Neutrophil (primary cell): ENCODE results near the gene CCL23.

Experiments
- H3K27ac ChIP-seq: fragments of 200-600 bp; sonication (generic); 2 replicates; pipeline ENCODE4 v1.5.1; 2016; ENCODE audit warnings: mild to moderate bottlenecking, moderate library complexity
- H3K27me3 ChIP-seq: fragments of 200-600 bp; sonication (generic); 2 replicates; pipeline ENCODE4 v1.6.0; 2016; ENCODE audit warnings: mild to moderate bottlenecking
- H3K36me3 ChIP-seq: fragments of 200-600 bp; sonication (generic); 2 replicates; pipeline ENCODE4 v1.5.1; 2017
- H3K4me1 ChIP-seq, 2 experiments: fragments of 200-600 bp in 1 of 2; sonication (generic) in 1 of 2; 1 replicate in 1 of 2; 2 replicates in 1 of 2; pipeline versions ENCODE4 v1.5.1 to v1.6.1; 2013 to 2016; ENCODE audit warnings: low read depth in 1 of 2, low read length in 1 of 2, mild to moderate bottlenecking in 1 of 2, moderate library complexity in 1 of 2; ENCODE audit not compliant: control insufficient read depth in 1 of 2, insufficient read depth in 1 of 2
- H3K4me3 ChIP-seq, 2 experiments: fragments of 200-600 bp in 1 of 2; sonication (generic) in 1 of 2; 1 replicate in 1 of 2; 2 replicates in 1 of 2; pipeline ENCODE4 v1.5.1; 2013 to 2016; ENCODE audit warnings: low read depth in 1 of 2, low read length in 1 of 2, mild to moderate bottlenecking in 1 of 2, moderate library complexity in 1 of 2
- H3K9me3 ChIP-seq: fragments of 200-600 bp; sonication (generic); 2 replicates; pipeline ENCODE4 v1.5.1; 2016
- TF ChIP-seq, protein P1 (sequence below): fragments of 200-600 bp; sonication (generic); IDR thresholded peaks from 2 replicates; pipeline ENCODE4 v1.5.1; 2016; ENCODE audit warnings: antibody characterized with exemption

The CCL23 gene, protein sequence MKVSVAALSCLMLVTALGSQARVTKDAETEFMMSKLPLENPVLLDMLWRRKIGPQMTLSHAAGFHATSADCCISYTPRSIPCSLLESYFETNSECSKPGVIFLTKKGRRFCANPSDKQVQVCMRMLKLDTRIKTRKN

DNA sequence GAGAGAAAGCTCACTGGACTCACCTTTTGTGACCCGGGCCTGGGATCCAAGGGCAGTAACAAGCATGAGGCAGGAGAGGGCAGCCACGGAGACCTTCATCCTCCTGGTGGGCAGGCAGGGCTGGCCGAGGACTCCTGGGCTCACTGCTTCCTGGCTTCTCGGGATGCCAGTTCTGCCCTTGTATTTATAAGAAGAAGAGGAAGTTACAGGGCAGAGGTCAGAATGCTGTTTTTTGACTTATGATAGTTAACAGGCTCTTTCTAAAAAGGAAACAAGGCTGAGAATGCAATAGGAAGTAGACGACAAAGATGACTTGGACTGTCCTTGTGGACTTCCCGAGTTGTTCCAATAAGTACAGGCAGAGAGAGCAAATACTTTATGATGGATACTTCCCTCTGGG is at the start of gene CCL23:
CCL23 (minus strand) TSS at position 174 of the 400 bp plus-strand sequence; CDS start at position 99, 75 bp downstream.
- TF ChIP-seq, protein P1, sequence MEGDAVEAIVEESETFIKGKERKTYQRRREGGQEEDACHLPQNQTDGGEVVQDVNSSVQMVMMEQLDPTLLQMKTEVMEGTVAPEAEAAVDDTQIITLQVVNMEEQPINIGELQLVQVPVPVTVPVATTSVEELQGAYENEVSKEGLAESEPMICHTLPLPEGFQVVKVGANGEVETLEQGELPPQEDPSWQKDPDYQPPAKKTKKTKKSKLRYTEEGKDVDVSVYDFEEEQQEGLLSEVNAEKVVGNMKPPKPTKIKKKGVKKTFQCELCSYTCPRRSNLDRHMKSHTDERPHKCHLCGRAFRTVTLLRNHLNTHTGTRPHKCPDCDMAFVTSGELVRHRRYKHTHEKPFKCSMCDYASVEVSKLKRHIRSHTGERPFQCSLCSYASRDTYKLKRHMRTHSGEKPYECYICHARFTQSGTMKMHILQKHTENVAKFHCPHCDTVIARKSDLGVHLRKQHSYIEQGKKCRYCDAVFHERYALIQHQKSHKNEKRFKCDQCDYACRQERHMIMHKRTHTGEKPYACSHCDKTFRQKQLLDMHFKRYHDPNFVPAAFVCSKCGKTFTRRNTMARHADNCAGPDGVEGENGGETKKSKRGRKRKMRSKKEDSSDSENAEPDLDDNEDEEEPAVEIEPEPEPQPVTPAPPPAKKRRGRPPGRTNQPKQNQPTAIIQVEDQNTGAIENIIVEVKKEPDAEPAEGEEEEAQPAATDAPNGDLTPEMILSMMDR = no peak
- H3K27me3 ChIP-seq = no peaks in the 10 kb centered on the region
- no peaks in the 10 kb centered on the region for H3K9me3 ChIP-seq
- no peak within 1 kb of the TSS for H3K4me3 ChIP-seq
- H3K36me3 ChIP-seq = no peaks in the 10 kb centered on the region
- H3K4me1 ChIP-seq = no peaks in the 10 kb centered on the region
- H3K27ac ChIP-seq = no peak within 1 kb of the TSS

DNA sequence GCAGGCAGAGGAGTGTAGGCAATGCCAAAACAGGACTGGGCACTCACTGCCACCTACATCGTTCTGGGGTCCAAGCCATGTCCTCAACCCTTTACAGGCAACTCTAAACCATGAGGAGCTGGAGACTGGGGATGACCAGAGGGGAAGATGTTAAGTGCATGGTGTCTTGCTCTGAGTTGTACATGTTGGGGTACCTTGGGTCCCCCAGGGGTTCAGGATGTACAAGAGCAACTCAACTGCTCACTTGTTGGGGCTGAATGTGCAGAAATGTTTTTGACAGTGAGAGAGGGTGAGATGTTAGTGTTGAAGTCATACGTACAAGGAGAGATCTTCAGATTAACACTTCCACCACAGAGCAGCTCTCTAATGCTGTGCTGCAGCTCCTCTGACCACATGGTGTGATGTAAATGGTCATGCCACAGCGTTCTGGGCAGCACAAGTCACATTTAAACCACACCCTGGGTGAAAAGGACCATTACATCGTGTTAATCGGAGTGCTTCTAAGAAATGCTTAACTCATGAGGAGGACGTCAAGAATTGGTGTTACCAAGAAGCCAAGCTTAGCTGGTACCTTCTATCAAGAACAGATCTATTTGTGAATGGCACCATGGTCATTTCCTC is 48.7 kb upstream of the CCL23 start:
- no peaks in the 10 kb centered on the region for H3K36me3 ChIP-seq
- peaks cover 6 to 10% of the 10 kb centered on the region in 2 experiments for H3K4me1 ChIP-seq
- TF ChIP-seq, protein P1 = no peak
- no peaks in the 10 kb centered on the region for H3K27me3 ChIP-seq
- no peak overlapping the region for H3K27ac ChIP-seq
- no peak overlapping the region for H3K4me3 ChIP-seq
- H3K9me3 ChIP-seq = no peaks in the 10 kb centered on the region

DNA sequence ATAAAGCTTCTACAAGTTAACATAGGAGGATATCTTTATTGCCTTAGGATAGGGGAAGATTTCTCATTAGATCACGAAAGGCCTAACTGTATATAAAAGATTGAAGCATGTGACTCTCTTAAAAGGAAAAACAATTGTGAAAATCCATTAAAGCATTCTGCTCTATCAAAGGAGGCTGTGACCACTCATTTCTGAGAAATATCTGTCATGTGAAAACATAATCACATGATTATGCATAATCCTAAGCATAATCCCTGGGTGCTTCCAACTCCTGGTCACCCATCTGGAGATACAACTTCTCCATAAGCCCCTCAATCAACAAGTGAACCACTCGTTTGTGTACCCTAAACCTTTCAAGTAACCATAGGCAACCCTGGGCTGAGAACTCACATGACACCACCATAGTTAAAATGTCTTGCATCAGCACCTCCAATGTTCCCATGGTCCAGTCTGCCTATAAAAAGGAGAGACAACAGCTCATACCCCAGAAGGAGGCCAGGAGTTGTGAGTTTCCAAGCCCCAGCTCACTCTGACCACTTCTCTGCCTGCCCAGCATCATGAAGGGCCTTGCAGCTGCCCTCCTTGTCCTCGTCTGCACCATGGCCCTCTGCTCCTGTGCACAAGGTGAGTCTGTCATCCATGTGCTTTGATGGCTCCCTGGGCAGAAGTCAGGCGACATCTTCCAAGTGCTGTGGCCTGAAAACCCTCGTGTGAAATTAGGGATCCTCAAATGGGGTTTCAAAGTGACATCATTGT is 46.2 kb upstream of the CCL23 start, which contains the start of gene CCL18:
CCL18 (plus strand) TSS at position 487 of the 756 bp plus-strand sequence; CDS start at position 558, 71 bp downstream.
- no peaks in the 10 kb centered on the region for H3K36me3 ChIP-seq
- no peak within 1 kb of the TSS for H3K4me3 ChIP-seq
- no peaks in the 10 kb centered on the region for H3K9me3 ChIP-seq
- H3K4me1 ChIP-seq = peaks cover 11 to 13% of the 10 kb centered on the region in 2 experiments
- no peak within 1 kb of the TSS for H3K27ac ChIP-seq
- H3K27me3 ChIP-seq = no peaks in the 10 kb centered on the region
- TF ChIP-seq, protein P1 = no peak

DNA sequence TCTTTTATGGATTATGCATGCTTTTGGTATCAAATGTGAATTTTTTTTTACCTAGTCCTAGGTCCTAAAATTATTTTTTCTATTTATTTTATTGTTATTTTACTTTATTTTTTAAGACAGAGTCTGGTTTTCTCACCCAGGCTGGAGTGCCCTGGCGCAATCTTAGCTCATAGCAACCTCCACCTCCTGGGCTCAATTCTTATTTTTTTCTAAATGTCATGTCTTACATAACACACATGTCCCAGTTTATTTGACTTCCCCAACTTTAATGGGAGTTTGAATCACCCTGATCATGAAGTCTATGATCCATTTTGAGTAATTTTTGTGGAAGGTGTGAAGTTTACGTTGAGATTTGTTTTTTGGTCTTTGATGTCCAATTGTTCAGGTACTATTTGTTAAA is 43.0 kb upstream of the CCL23 start:
- TF ChIP-seq, protein P1 = no peak

DNA sequence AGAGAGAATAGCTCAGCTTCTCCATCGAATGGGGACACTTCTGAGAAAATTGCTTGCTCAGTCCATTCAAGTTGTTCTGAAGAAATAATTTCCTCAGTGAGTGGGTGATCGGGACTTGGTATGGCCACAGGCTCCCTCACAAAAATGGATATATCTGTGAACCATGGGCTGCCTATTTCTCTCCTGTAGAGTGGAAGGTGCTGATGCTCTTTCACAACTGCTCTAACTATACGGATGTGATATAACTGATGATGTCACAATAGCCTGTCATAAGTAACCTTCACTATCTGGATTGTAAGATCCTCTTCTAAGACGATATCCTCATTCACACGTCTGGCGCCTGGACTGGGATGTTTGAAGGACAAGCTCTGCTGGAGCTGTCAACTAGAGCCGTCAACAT is 41.6 kb upstream of the CCL23 start:
- Histone ChIP-seq H3K4me3 (no peak overlapping the region), H3K36me3 (no peaks in the 10 kb centered on the region), H3K27me3 (no peaks in the 10 kb centered on the region), H3K27ac (no peak overlapping the region), H3K9me3 (no peaks in the 10 kb centered on the region), H3K4me1 (peaks cover 15 to 18% of the 10 kb centered on the region in 2 experiments)
- TF ChIP-seq, protein P1 = no peak

More for the DNA sequence above, 43.0 kb upstream of the CCL23 start:
- H3K4me3 ChIP-seq = no peak overlapping the region
- H3K4me1 ChIP-seq = peaks cover 15 to 18% of the 10 kb centered on the region in 2 experiments
- no peak overlapping the region for H3K27ac ChIP-seq
- no peaks in the 10 kb centered on the region for H3K27me3 ChIP-seq
- no peaks in the 10 kb centered on the region for H3K36me3 ChIP-seq
- no peaks in the 10 kb centered on the region for H3K9me3 ChIP-seq
